T-helper 2 cell (primary cell): ENCODE measurements around the gene ZW10.

ENCODE experiments used
- DNase-seq, 5 experiments: peaks; one replicate each; pipeline versions ENCODE4 v3.0.0 to v3.0.0-alpha.2; 2012 to 2022

Gene ZW10

DNA sequence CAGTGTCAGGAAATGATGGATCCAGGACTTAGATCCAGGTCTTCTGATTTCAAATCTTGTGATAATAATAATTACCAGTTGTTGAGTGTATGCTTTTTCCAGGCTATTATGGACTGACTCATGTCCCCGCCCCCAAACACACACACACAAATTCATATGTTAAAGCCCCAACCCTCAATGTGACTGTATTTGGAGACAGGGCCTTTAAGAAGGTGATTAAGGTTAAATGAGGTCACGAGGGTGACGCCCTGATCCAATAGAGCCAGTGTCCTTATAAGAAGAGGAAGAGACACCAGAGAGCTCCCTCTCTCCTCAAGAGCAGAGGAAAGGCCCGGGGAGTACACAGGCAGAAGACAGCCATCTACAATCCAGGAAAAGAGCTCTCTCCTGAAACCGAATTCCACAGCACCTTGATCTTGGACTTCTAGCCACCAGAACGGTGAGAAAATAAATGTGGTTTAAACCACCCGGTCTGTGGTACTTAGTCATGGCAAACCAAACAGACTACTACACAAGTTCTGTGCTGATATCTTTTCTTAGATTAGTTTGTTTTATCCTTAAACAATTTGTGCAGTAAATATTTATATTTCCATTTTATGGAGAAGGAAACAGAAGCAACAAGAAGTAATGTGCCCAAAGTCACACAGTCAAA is 75.6 kb downstream of the ZW10 start:
- no peak for DNase-seq

DNA sequence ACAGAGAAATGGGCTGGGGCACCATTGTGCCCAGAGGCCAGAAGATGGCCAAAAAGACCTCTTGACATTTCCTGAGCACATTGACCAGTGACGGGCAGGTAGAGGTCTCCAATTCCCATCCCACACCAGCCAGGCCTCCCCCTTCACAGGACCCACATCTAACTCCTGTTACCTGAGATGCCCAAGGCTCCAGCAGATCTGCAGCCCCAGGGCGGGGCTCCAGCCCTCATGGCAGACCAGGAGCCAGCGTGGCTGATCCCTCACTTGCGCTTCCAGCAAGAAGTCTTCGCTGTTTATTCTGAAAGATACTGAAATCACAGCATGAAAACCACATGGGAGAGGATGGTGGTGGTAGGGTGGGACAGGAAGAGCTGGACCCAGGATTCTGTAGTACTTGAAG is 76.4 kb downstream of the ZW10 start:
- no peak for DNase-seq

DNA sequence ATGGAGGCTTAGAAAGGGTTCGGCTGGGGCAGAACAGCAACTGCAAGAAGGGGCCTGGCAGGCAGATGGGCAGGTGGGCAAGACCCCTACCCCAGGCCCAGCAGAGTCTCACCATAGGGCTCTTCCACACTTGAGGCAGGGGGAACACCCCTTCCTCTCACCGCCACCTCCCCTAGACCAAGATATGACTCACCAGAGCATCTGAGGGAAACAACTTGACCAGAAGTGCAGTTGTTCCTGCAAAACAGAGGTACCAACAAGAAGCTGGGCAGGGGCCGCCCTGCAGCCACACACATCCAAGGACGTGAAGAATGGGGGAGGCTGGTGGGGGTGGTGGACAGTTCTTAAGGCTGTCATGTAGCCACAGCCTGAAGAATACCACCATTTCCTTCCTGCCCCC is 78.3 kb downstream of the ZW10 start:
- DNase-seq: no peak

DNA sequence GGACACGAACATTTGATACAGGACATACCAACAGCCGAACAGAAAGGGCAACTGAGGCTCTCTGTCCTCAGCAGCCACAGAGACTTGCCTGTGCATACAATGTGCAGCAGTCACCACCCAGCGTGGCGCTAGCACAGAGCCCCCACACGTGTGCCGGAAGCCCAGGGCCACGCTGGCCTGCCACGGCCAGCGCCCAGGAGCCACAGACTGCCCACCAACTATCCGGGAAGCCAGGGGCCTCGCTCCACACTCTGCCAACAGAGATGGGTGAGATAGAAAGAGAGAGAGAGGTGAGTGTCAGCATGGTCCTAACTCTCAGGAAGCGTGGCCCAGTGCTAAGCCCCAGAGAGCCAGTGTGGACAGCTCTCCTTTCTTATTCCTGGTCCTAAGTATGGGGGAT is 79.1 kb downstream of the ZW10 start:
- DNase-seq: no peak

DNA sequence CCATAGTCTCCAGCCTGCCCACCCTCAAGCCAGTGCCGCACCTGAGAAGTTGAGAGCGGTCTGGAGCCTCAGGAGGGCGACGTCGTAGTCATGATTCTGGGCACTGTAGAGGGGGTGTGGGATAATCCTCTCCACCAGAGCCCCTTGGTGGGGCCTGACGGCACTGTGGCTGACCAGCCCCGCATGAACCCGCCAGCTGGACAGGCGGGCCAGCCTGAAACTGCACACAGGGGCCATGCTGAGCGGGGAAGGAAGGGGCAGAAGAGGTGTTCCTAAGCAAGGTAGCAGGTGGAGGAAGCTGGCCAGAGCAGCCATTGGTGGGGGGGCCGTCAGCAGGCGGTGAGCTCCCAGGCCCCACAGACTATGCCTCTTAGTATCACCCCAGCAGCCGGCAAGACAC is 80.5 kb downstream of the ZW10 start:
- no peak for DNase-seq

DNA sequence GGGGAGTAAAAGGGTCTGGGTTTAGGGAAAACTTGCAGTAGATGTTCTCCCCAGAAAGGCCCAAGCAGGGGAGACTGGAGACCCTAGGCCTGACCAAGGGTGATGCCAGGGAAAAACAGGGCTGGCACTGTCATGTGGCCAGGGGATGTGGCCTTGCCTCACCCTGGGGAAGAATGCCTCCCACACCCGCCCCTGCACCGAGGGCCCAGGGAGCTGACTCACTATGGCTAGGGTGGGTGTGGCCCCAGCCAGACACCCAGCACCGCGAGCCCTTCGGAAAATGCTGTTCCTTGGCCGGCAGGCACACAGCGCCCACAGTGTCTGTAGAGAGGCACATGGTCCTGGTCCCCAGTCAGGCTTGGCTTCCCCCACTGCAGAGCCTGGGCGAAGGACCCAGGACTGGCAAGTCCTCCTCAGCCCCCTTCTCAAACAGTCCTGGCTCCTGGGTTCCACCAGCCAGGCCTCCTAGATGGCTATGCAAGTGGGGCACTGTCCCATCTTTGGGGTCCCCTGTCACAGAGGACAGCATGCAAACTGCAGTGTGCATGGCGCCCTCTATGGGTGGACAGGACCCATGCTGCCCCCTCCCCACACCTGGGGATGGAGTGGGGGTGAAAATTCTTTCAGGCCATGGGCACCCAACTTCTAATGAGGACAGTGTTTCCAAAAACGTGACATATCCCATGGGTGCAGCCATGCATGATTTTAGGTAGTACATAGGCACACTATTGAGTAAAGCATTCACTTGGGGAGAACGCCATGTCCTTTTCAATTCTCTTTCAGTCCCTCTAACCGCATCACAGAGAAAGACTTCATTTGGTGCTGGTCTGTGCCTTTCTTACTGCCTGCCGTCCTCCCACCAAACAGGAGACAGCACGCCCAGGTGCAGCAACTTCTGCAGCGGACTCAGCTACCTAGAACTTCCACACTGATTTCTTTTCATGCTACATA is 82.6 kb downstream of the ZW10 start:
- peak in 1 of 5 experiments; percentile 29 for DNase-seq

DNA sequence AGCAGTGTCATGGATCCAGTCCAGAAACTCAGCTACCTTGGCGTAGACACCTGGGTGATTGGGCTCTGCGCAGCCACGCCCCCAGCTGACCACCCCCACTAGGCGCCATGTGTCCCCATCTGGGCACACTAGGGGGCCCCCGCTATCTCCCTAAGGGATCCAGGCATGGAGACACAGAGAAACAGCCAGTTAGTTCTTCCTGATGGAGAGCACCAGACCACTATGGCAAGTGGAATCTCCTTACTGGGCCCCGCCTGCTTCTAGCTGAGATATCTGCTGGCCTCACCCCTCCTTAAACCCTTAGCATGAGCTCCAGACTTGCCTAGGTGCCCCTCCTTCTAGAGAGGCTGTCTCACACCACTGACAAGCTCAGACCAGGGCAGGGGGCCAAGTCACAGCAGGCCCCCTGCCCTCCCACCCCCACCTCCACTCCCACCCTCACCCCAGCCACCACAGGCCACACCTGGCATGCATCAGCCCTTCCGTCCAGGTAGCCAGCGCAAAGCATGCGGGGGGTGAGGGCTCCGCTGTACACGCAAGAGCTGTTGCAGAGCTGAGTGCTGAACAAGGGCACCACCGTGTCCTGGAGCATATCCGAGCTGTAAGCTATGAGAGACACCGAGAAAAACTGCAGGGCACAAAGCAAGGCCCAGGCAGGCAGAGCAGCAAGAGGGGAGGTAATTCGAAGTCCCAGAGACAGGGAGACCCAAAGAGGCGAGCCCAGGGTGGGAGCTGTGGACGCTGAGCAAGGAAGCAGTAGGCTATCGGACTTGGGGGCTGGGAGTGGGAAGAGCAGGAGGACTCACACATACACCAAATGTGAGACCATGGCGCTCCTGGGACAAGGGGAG is 83.5 kb downstream of the ZW10 start:
- DNase-seq: no peak

DNA sequence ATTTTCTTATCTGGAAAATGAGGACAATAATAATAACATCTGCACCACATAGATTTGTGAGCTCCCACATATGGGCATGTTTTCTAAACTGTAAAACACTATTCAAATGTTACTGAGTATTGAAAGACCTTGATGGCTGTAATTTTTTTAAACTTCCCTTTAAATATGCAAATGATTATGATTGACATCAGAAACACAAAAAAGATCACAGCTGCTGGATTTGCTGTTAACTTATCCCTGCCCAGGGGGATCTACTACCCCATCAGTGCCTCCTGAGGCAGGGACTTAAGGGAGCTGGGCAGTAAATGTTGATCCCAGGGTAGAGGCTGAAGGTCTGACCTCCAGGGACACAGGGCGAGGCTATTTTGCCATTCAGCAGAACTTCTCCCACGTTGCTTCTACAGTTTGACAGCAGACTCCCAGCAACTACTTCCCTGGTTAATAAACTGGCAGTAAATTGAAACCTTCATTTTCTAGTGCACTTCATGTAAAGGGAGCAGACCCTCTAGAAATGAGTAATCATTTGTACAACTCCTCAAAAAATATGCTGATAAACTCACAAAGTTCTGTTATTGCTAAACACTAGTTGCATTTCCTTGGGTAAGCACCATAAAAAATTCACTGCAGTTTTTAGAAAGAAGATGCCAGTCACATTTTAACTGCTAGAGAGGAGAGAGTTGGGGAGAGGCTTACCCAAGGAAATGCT is 87.7 kb downstream of the ZW10 start:
- DNase-seq: peak in 1 of 5 experiments; percentile 65

DNA sequence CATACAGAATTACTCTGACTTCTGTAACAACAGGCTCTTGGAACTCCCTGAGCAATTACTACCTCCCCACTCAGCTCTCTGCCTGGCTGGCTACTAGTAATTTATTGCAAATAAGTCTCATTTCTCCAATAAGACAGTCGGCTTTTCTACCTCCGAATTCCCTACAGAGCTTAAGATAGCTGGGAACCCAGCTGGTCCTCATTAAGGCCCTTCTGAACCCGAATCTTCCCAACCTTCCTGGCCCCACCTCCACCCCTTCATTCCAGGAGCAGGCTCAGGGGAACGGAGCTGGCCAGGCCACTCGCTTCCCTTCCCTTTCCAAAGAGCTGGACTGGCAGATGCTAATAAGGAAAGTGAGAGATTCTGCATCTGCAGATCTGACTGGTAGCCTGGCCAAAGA is 89.0 kb downstream of the ZW10 start:
- no peak for DNase-seq

DNA sequence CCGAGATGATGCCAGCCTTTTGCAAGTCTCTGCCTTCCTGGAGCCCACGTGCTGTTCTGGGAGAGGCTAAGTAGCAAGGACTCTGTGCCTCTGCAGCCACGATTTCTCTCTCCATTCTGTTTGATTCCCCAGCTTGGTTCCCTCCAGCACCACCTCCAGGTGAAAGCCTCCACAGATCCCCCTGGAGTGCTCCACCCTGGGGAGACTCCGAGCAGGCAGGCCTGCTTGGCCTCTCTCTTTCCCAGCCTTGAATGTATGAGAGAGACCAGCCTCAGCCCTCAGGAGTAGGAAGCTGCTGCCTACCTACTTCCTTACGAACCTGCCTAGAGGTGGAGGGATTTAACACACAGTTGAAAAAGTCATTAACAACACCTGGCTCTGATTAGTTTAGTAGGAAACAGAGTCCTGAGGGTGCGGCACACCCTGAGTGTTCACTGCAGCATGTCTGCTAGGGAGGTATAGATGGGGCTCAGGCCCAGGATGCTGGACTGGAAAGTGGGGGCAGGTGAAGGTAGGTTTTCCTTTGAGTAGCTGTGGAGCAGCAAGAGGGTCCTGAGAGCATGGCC is 89.9 kb downstream of the ZW10 start:
- no peak for DNase-seq
